ENCODE data around the gene LMF1. TPM values are rescaled to one million over a fixed set of nuclear protein-coding genes. Genes with fewer than 3 reads are reported as not detected.

LMF1 gene
- 7.9 to 10.0 TPM (median 8.5 TPM) in 5 replicates for total RNA-seq (2022; extraction: Qiagen RNA extraction)

DNA sequence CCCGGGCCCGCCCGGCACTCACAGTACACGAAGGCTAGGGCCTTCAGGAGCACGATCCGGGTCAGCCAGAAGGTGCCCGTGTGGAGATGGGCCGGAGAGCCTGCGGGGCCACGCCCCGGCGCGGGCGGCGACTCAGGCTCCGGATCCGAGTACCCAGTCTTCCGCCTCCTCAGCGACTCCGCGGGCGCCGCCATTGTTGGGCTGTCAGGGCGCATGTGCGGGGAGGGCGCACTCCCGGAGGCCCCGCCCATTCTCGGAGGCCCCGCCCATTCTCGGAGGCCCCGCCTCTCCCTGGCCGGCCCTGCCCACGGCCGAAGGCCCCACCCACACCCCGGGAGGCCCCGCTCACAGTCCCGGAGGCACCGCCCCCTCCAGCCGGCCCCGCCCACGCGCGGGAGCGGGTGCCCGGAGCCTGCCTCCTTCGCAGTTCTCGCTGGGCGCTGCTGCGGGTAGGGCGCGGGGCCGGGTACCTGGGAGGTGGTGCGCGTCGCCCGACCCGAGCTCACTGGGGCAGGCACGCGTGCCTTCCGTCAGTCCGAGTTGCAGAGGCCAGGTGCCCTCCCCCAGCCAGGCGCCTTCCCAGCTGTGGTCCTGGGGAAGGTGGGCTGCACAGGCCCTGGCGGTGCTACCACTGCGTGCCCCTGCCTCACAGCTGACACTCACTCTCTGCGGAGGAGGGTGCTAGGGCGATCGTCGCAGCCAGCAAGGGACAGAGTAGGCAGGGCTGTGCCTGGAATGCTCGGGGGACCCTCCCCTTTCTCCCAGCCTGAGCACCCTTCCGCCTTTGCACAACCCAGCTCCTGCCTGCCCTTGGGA is at the start of gene LMF1:
Gene LMF1, minus strand, starts transcription at position 219 of the 816 bp plus-strand sequence. Its CDS starts 4 bp downstream, at position 215.

DNA sequence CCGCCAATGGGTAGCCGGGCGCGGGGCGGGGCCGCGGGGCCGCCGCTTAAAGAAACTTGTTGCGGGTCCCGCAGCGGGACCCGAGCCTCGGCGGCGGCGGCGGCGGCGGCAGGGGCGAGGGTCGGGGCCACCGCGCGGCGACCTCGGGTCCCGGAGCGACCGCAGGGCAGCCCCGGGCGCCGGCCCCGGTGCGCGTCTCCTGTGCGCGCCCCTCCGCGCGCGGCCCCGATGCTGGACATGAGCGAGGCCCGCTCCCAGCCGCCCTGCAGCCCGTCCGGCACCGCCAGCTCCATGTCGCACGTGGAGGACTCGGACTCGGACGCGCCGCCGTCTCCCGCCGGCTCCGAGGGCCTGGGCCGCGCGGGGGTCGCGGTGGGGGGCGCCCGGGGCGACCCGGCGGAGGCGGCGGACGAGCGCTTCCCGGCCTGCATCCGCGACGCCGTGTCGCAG is 10.9 kb upstream of the LMF1 start, which contains the start of gene SOX8:
Gene SOX8, plus strand, starts transcription at position 76 of the 450 bp plus-strand sequence. Its CDS starts 153 bp downstream, at position 229.

Other genes starting within 250 kb of the LMF1 start
- gene ANTKMT, start 249.8 kb downstream of the LMF1 start, total RNA-seq (2022; extraction: Qiagen RNA extraction) = 29.5 to 66.7 TPM (median 62.5 TPM) in 5 replicates
- gene CCDC78, start 244.5 kb downstream of the LMF1 start, total RNA-seq (2022; extraction: Qiagen RNA extraction) = 4.4 to 8.3 TPM (median 6.5 TPM) in 5 replicates
- gene HAGHL, start 243.9 kb downstream of the LMF1 start, total RNA-seq (2022; extraction: Qiagen RNA extraction) = 16.9 to 23.5 TPM (median 18.9 TPM) in 5 replicates
- 19.6 to 30.1 TPM (median 28.3 TPM) in 5 replicates for gene CIAO3, start 230.0 kb downstream of the LMF1 start, total RNA-seq (2022; extraction: Qiagen RNA extraction)
- 2.6 to 3.3 TPM (median 2.9 TPM) in 5 replicates for gene MSLN, start 210.2 kb downstream of the LMF1 start, total RNA-seq (2022; extraction: Qiagen RNA extraction)
- gene RPUSD1, start 182.6 kb downstream of the LMF1 start, total RNA-seq (2022; extraction: Qiagen RNA extraction) = 34.6 to 64.0 TPM (median 51.9 TPM) in 5 replicates
- gene CHTF18, start 182.4 kb downstream of the LMF1 start, total RNA-seq (2022; extraction: Qiagen RNA extraction) = 14.0 to 33.1 TPM (median 24.1 TPM) in 5 replicates
- not detected in 5 replicates for gene GNG13, start 170.2 kb downstream of the LMF1 start, total RNA-seq (2022; extraction: Qiagen RNA extraction)
- gene SOX8, start 10.8 kb upstream of the LMF1 start, total RNA-seq (2022; extraction: Qiagen RNA extraction) = 1.4 to 2.8 TPM (median 2.6 TPM) in 5 replicates
- 0.28 to 0.72 TPM (median 0.35 TPM) in 5 replicates for gene SSTR5, start 101.8 kb upstream of the LMF1 start, total RNA-seq (2022; extraction: Qiagen RNA extraction)
- gene C1QTNF8, start 125.3 kb upstream of the LMF1 start, total RNA-seq (2022; extraction: Qiagen RNA extraction) = not detected in 5 replicates
- 9.8 to 17.8 TPM (median 15.9 TPM) in 5 replicates for gene CACNA1H, start 182.1 kb upstream of the LMF1 start, total RNA-seq (2022; extraction: Qiagen RNA extraction)